ENCODE measurements around the gene FZR1. TPM values are rescaled to one million over a fixed set of nuclear protein-coding genes. Genes with fewer than 3 reads are reported as not detected.

FZR1 gene
- total RNA-seq, 1 experiment from 2014 or later, result 87.4 TPM

DNA sequence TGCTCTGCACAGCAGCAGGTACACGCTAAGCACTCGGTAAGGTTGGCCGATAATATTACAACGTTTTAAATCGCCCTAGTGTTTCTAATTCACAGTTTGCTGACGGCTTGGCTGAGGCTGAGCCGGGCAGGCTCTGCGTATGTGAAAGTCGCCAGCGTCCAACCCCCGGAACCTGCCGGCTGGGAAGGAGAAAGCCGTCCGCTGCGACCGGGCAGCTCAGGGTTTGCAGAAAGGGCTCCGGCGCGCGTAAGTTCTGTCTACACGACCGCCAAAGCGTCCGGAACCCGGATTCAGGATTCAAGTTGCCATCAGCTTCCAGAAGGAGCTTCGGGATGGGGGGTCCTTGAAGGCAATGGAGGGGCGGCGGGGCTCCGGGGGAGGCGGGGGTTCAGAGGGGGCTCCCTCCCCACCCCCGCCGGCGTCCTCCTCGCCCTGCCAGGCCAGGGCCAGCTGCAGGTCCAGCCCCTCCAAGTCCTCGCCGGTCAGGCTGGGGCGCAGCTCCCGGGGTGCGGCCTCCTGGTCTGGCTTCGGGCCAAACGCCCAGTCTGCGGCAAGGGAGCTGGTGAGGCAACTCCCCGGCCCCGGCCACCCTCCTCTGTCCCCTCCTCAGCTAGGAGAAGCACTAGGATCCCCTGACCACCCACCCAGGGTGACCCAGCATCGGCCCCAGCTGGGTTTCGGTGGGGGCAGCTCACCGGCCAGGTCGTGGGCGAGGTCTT, 23.4 kb upstream of the FZR1 start:
- H3K9me3 ChIP-seq (ENCODE audit: low read depth, low read length, poor library complexity, severe bottlenecking), result no peaks in the 10 kb centered on the region
- CTCF ChIA-PET, result interaction anchor here (0.6 kb wide), 1 partner anchor 198 kb away, joined by 3 read pairs; no protein-coding TSS in a partner anchor
- no peak for DNase-seq (ENCODE audit: low spot score)
- POLR2A ChIA-PET (ENCODE audit: low non-redundant PET), result interaction anchor here (0.6 kb wide), 1 partner anchor 77 kb away, joined by 3 read pairs; no protein-coding TSS in a partner anchor
- intact Hi-C loops (cut with micrococcal nuclease; ENCODE audit: unreplicated experiment), result no loop called here
- no peak overlapping the region for H3K27ac ChIP-seq (ENCODE audit: low read depth, low read length, poor library complexity, severe bottlenecking)
- peaks cover 40% of the 10 kb centered on the region for H3K27me3 ChIP-seq (replicated peaks; ENCODE audit: insufficient read depth, low read depth, low read length, poor library complexity)
- no peaks in the 10 kb centered on the region for H3K36me3 ChIP-seq (ENCODE audit: insufficient read depth, low read length, poor library complexity, severe bottlenecking)
- TF ChIP-seq, protein P1, sequence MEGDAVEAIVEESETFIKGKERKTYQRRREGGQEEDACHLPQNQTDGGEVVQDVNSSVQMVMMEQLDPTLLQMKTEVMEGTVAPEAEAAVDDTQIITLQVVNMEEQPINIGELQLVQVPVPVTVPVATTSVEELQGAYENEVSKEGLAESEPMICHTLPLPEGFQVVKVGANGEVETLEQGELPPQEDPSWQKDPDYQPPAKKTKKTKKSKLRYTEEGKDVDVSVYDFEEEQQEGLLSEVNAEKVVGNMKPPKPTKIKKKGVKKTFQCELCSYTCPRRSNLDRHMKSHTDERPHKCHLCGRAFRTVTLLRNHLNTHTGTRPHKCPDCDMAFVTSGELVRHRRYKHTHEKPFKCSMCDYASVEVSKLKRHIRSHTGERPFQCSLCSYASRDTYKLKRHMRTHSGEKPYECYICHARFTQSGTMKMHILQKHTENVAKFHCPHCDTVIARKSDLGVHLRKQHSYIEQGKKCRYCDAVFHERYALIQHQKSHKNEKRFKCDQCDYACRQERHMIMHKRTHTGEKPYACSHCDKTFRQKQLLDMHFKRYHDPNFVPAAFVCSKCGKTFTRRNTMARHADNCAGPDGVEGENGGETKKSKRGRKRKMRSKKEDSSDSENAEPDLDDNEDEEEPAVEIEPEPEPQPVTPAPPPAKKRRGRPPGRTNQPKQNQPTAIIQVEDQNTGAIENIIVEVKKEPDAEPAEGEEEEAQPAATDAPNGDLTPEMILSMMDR (conservative IDR thresholded peaks at IDR 0.05; ENCODE audit: low read depth, low read length), result no peak
- TF ChIP-seq EZH2 (IDR thresholded peaks at IDR 0.05; ENCODE audit: borderline replicate concordance, low read depth, low read length, poor library complexity, severe bottlenecking), result no peak
- BruUV-seq (replicated peaks), result no TSS peak
- no peak overlapping the region for H3K4me3 ChIP-seq (ENCODE audit: low read depth, low read length, poor library complexity, severe bottlenecking)
- H3K4me1 ChIP-seq (ENCODE audit: insufficient read depth, low read length, poor library complexity, severe bottlenecking), result no peaks in the 10 kb centered on the region

DNA sequence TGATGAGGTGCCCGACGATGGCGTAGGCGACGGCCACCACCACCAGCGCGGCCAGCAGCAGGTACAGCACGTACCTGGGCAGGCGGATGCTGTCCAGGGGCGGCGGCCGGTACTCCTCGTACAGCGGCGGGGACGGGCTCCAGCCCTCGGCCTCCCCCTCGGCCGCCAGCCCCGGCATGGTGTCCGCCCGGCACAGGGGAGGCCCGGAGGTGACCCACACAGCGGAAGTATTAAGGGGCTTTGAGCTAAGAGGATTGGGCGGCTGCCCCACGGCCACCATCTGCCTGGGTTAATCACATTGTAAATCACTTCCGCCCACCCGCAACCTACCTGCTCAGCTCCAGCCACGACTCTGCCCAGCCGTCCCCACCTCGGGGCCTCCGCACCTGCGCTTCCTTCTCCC, 22.9 kb upstream of the FZR1 start, which contains the start of gene SMIM44:
Gene SMIM44 (minus strand): TSS at position 216 of the 403 bp plus-strand sequence. CDS start 38 bp downstream, at position 178.
- no peak within 1 kb of the TSS for H3K27ac ChIP-seq (ENCODE audit: low read depth, low read length, poor library complexity, severe bottlenecking)
- H3K27me3 ChIP-seq (replicated peaks; ENCODE audit: insufficient read depth, low read depth, low read length, poor library complexity), result peaks cover 40% of the 10 kb centered on the region
- TF ChIP-seq, protein P1 (conservative IDR thresholded peaks at IDR 0.05; ENCODE audit: low read depth, low read length), result no peak
- no peak for TF ChIP-seq EZH2 (IDR thresholded peaks at IDR 0.05; ENCODE audit: borderline replicate concordance, low read depth, low read length, poor library complexity, severe bottlenecking)
- no TSS peak for BruUV-seq (replicated peaks)
- H3K9me3 ChIP-seq (ENCODE audit: low read depth, low read length, poor library complexity, severe bottlenecking), result no peaks in the 10 kb centered on the region
- no peaks in the 10 kb centered on the region for H3K36me3 ChIP-seq (ENCODE audit: insufficient read depth, low read length, poor library complexity, severe bottlenecking)
- no peaks in the 10 kb centered on the region for H3K4me1 ChIP-seq (ENCODE audit: insufficient read depth, low read length, poor library complexity, severe bottlenecking)
- POLR2A ChIA-PET (ENCODE audit: low non-redundant PET), result no interaction called here
- no peak for DNase-seq (ENCODE audit: low spot score)
- CTCF ChIA-PET, result interaction anchor here (2.3 kb wide), 1 partner anchor 157 kb away, joined by 12 read pairs; no protein-coding TSS in a partner anchor
- intact Hi-C loops (cut with micrococcal nuclease; ENCODE audit: unreplicated experiment), result no loop called here
- no peak within 1 kb of the TSS for H3K4me3 ChIP-seq (ENCODE audit: low read depth, low read length, poor library complexity, severe bottlenecking)

DNA sequence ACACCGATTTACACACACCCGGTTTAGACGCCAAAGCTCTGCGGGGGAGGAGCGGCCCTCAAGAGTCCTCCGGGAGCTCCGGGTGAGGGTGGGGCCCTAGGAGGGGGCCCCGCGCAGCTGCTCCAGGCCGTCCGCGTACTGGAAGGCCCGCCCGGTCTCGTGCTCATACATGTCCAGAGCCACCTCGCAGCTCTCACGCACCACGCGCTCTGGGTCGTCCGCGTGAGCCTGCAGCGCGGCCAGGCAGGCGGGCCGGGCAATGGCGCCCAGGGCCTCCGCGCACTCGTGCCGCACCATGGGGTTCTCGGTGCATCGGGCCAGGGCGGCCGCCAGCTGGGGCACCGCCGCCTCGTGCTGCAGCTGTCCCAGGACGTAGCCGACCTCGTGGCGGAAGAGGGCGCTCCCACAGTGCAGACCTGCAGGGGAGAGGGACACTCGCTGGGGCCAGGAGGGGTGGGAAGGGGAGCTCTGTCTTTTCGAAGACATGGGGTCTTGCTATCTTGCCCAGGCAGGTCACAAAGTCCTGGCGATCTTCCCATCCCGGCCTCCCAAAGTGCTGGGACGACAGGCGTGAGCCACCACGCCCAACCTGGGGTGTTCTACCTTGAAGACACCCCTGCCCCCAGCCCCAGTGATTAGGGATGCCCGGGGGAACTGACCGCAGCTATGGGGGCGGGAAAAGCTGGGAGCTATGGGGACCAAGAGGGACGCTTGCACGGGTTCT, 14.6 kb upstream of the FZR1 start:
- ChIA-PET POLR2A (ENCODE audit: low non-redundant PET) (no interaction called here), CTCF (no interaction called here)
- TSS peak; percentile 30 for BruUV-seq (replicated peaks)
- intact Hi-C loops (cut with micrococcal nuclease; ENCODE audit: unreplicated experiment), result no loop called here
- no peak overlapping the region for H3K27ac ChIP-seq (ENCODE audit: low read depth, low read length, poor library complexity, severe bottlenecking)
- TF ChIP-seq, protein P1 (conservative IDR thresholded peaks at IDR 0.05; ENCODE audit: low read depth, low read length), result no peak
- TF ChIP-seq EZH2 (IDR thresholded peaks at IDR 0.05; ENCODE audit: borderline replicate concordance, low read depth, low read length, poor library complexity, severe bottlenecking), result no peak
- DNase-seq (ENCODE audit: low spot score), result no peak
- no peaks in the 10 kb centered on the region for H3K27me3 ChIP-seq (replicated peaks; ENCODE audit: insufficient read depth, low read depth, low read length, poor library complexity)
- peaks cover 27% of the 10 kb centered on the region for H3K36me3 ChIP-seq (ENCODE audit: insufficient read depth, low read length, poor library complexity, severe bottlenecking)
- H3K4me1 ChIP-seq (ENCODE audit: insufficient read depth, low read length, poor library complexity, severe bottlenecking), result no peaks in the 10 kb centered on the region
- H3K9me3 ChIP-seq (ENCODE audit: low read depth, low read length, poor library complexity, severe bottlenecking), result no peaks in the 10 kb centered on the region
- no peak overlapping the region for H3K4me3 ChIP-seq (ENCODE audit: low read depth, low read length, poor library complexity, severe bottlenecking)

All from A673 (cell line).